IMR-90 (cell line): ENCODE data around the gene NBPF1. TPM values are rescaled to one million over a fixed set of nuclear protein-coding genes. Genes with fewer than 3 reads are reported as not detected.

Source experiments
- ATAC-seq: fragments of 200-7000 bp; cut with Tn5 transposase; 2 replicates; pipeline ENCODE4 v1.9.1; 2020; ENCODE audit warnings: low read depth, mild to moderate bottlenecking, moderate library complexity
- BruUV-seq: library from RNA; stranded (reverse); fragments of 400-500 nt; replicated peaks from 2 replicates; lab custom pipeline; 2021; lab: Mats Ljungman, UMichigan
- CTCF ChIA-PET: fragments of 300-600 bp; formaldehyde crosslinking; extraction: SDS; loops from one replicate; lab custom pipeline; 2021; ENCODE audit warnings: antibody characterized with exemption; lab: Yijun Ruan, JAX
- POLR2A ChIA-PET: fragments of 300-600 bp; sonication (Branson Sonifier 250); formaldehyde crosslinking; loops from one replicate; lab custom pipeline; 2022; ENCODE audit warnings: antibody characterized with exemption; ENCODE audit not compliant: unreplicated experiment; lab: Charles Lee
- DNase-seq: peaks from one replicate; pipeline ENCODE4 v3.0.0; 2013
- H2AFZ ChIP-seq: replicated peaks from 2 replicates; pipeline ENCODE3; 2013; ENCODE audit warnings: low read length, mild to moderate bottlenecking; ENCODE audit not compliant: poor library complexity
- H2AK5ac ChIP-seq: 2 replicates; pipeline ENCODE4 v1.6.1; 2013; ENCODE audit warnings: low read depth, low read length, inconsistent platforms
- H2AK9ac ChIP-seq: replicated peaks from 2 replicates; pipeline ENCODE3; 2013; ENCODE audit warnings: mild to moderate bottlenecking, low read depth, low read length, moderate library complexity; ENCODE audit not compliant: poor library complexity
- H2BK120ac ChIP-seq: 2 replicates; pipeline ENCODE4 v1.6.1; 2013; ENCODE audit warnings: low read depth, low read length, inconsistent platforms
- H2BK15ac ChIP-seq: 3 replicates; pipeline ENCODE4 v1.6.1; 2013; ENCODE audit warnings: low read depth, low read length, inconsistent platforms
- H2BK20ac ChIP-seq: 2 replicates; pipeline ENCODE4 v1.6.1; 2013; ENCODE audit warnings: low read depth, mild to moderate bottlenecking, inconsistent platforms, low read length, moderate library complexity
- H2BK5ac ChIP-seq: 2 replicates; pipeline ENCODE4 v1.6.1; 2013; ENCODE audit warnings: mild to moderate bottlenecking, low read depth, low read length, inconsistent platforms; ENCODE audit not compliant: poor library complexity, severe bottlenecking
- H3K14ac ChIP-seq: replicated peaks from 2 replicates; pipeline ENCODE4 v1.6.1; 2013; ENCODE audit warnings: low read depth, low read length, inconsistent platforms
- H3K18ac ChIP-seq: 2 replicates; pipeline ENCODE4 v1.6.1; 2013; ENCODE audit warnings: low read depth, low read length, control low read depth
- H3K23ac ChIP-seq: 2 replicates; pipeline ENCODE4 v1.6.1; 2013; ENCODE audit warnings: low read depth, low read length, inconsistent platforms
- H3K27ac ChIP-seq: 2 replicates; pipeline ENCODE4 v1.5.1; 2013; ENCODE audit warnings: mild to moderate bottlenecking, control low read depth, low read length; ENCODE audit not compliant: insufficient read depth
- H3K27me3 ChIP-seq: 2 replicates; pipeline ENCODE4 v1.6.1; 2013; ENCODE audit warnings: low read length; ENCODE audit not compliant: control insufficient read depth, insufficient read depth
- H3K36me3 ChIP-seq: 2 replicates; pipeline ENCODE4 v1.6.1; 2013; ENCODE audit warnings: low read length, mixed read lengths; ENCODE audit not compliant: control insufficient read depth, insufficient read depth
- H3K4ac ChIP-seq: 2 replicates; pipeline ENCODE4 v1.6.1; 2013; ENCODE audit warnings: low read depth, low read length, inconsistent platforms
- H3K4me1 ChIP-seq: 2 replicates; pipeline ENCODE4 v1.6.1; 2013; ENCODE audit warnings: low read length, mixed read lengths; ENCODE audit not compliant: control insufficient read depth, insufficient read depth
- H3K4me2 ChIP-seq: 2 replicates; pipeline ENCODE4 v1.6.1; 2013; ENCODE audit warnings: low read depth, mild to moderate bottlenecking, control low read depth, low read length, moderate library complexity
- H3K4me3 ChIP-seq: 2 replicates; pipeline ENCODE4 v1.5.1; 2013; ENCODE audit warnings: low read depth, mild to moderate bottlenecking, control low read depth, low read length, moderate library complexity; ENCODE audit not compliant: insufficient read depth
- H3K56ac ChIP-seq: 2 replicates; pipeline ENCODE4 v1.6.1; 2013; ENCODE audit warnings: low read length, inconsistent platforms; ENCODE audit not compliant: insufficient read depth; ENCODE audit errors: extremely low read depth
- H3K79me1 ChIP-seq, 2 experiments: 2 replicates each; pipeline ENCODE4 v1.6.1; 2013; ENCODE audit warnings: low read length in 2 of 2, inconsistent platforms in 1 of 2, low read depth in 1 of 2
- H3K9ac ChIP-seq: 2 replicates; pipeline ENCODE4 v1.6.1; 2013; ENCODE audit warnings: low read depth, low read length, control low read depth
- H3K9me1 ChIP-seq: 2 replicates; pipeline ENCODE4 v1.6.1; 2013; ENCODE audit warnings: low read length, inconsistent platforms; ENCODE audit not compliant: insufficient read depth
- H3K9me3 ChIP-seq: 2 replicates; pipeline ENCODE4 v1.6.1; 2013; ENCODE audit warnings: low read length; ENCODE audit not compliant: control insufficient read depth, insufficient read depth
- H4K20me1 ChIP-seq: 2 replicates; pipeline ENCODE4 v1.6.1; 2013; ENCODE audit warnings: low read length, inconsistent platforms; ENCODE audit not compliant: insufficient read depth
- H4K5ac ChIP-seq: 2 replicates; pipeline ENCODE4 v1.6.1; 2013; ENCODE audit warnings: mild to moderate bottlenecking, low read depth, low read length, control low read depth
- H4K8ac ChIP-seq, 2 experiments: 2 replicates each; pipeline ENCODE4 v1.6.1; 2013; ENCODE audit warnings: low read depth in 2 of 2, low read length in 2 of 2, control low read depth in 1 of 2, inconsistent platforms in 1 of 2
- H4K91ac ChIP-seq: 2 replicates; pipeline ENCODE4 v1.6.1; 2013; ENCODE audit warnings: low read depth, low read length, inconsistent platforms; ENCODE audit not compliant: insufficient read depth
- BHLHE40 ChIP-seq: fragments of 150-350 bp; IDR thresholded peaks from 2 replicates; pipeline ENCODE4 v1.6.1; 2016; ENCODE audit warnings: mild to moderate bottlenecking, low read depth, low read length
- CEBPB ChIP-seq: IDR thresholded peaks from 2 replicates; pipeline ENCODE4 v1.6.1; 2012; ENCODE audit warnings: low read depth, low read length, improper control_type of control experiment
- FOS ChIP-seq: fragments of 150-350 bp; IDR thresholded peaks from 2 replicates; pipeline ENCODE4 v1.6.1; 2016; ENCODE audit warnings: low read depth, low read length
- MAFK ChIP-seq: IDR thresholded peaks from 2 replicates; pipeline ENCODE4 v1.6.1; 2012; ENCODE audit warnings: low read depth, low read length, improper control_type of control experiment
- MAZ ChIP-seq: IDR thresholded peaks from 2 replicates; pipeline ENCODE4 v1.6.1; 2012; ENCODE audit warnings: low read depth, mild to moderate bottlenecking, low read length, improper control_type of control experiment, moderate library complexity, borderline replicate concordance
- NFE2L2 ChIP-seq: fragments of 150-350 bp; IDR thresholded peaks from 2 replicates; pipeline ENCODE4 v1.6.1; 2016; ENCODE audit warnings: low read depth, mild to moderate bottlenecking, low read length
- RAD21 ChIP-seq: IDR thresholded peaks from 2 replicates; pipeline ENCODE4 v1.6.1; 2012; ENCODE audit warnings: low read length, improper control_type of control experiment
- RCOR1 ChIP-seq: IDR thresholded peaks from 2 replicates; pipeline ENCODE4 v1.6.1; 2012; ENCODE audit warnings: mild to moderate bottlenecking, low read length, improper control_type of control experiment; ENCODE audit not compliant: insufficient replicate concordance
- SMC3 ChIP-seq: fragments of 150-350 bp; IDR thresholded peaks from 2 replicates; pipeline ENCODE4 v1.6.1; 2016; ENCODE audit warnings: low read depth, mild to moderate bottlenecking, antibody characterized with exemption, low read length, moderate library complexity
- WGBS, 2 experiments: methylation state at CpG; one replicate each; pipeline versions ENCODE4 v1.1.5 to v1.1.7; 2013; ENCODE audit warnings: missing lambda C conversion rate in 2 of 2; ENCODE audit not compliant: insufficient read length in 1 of 2; ENCODE audit errors: extremely low coverage in 2 of 2; 5-methylcytosine and 5-hydroxymethylcytosine counted together
- dilution Hi-C: fragments of 300-500 bp; cut with HindIII; formaldehyde crosslinking; loops from one replicate; pipeline ENCODE4 v1.14.3; 2018; ENCODE audit warnings: low sequenced_read_pairs; ENCODE audit not compliant: unreplicated experiment
- in situ Hi-C: fragments of 300-500 bp; cut with MboI; formaldehyde crosslinking; loops from 3 replicates; pipeline ENCODE4 v1.14.3; 2019; ENCODE audit warnings: low sequenced_read_pairs, inconsistent platforms, mixed read lengths
- intact Hi-C: fragments of 100-400 bp; cut with micrococcal nuclease; formaldehyde crosslinking; loops from 2 replicates; pipeline ENCODE4 v1.10.0; 2022
- polyA plus RNA-seq, 3 experiments: library from polyadenylated mRNA; depleted of rRNA; stranded (reverse); fragments of >200 nt; gene quantifications; 2 replicates each; pipeline ENCODE4 v1.2.3, GENCODE V29; 2012; ENCODE audit warnings: low replicate concordance in 1 of 3
- total RNA-seq: library from RNA; depleted of rRNA; stranded (reverse); fragments of >200 nt; gene quantifications from 2 replicates; pipeline ENCODE4 v1.2.3, GENCODE V29; 2012
- TF ChIP-seq, protein P1 (sequence below): fragments of 150-350 bp; IDR thresholded peaks from 2 replicates; pipeline ENCODE4 v1.6.1; 2016; ENCODE audit warnings: low read depth, mild to moderate bottlenecking, low read length, moderate library complexity, borderline replicate concordance

The NBPF1 gene
- total and polyA plus RNA-seq, 2 of the 4 experiments (the other 2 are of a cell fraction), result 18.8 to 25.3 TPM

DNA sequence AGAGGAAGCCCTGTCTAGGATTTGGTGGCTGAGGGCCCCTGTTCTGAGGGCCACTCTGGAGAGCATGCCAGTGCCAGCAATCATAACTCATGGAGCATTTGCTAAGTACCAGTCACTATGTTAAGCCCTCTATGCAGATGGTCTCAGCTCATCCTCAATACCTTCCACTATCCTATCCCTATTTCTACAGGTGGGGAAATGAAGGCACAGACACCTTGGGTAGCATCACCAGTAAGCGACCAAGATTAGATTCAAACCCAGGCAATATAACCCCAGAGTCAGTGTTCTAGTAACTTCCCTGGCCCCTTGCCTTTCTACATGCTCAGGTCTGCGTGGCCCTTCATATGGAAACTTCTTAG is 7.9 kb upstream of the NBPF1 start:
- H4K91ac ChIP-seq, result no peak overlapping the region
- no peaks in the 10 kb centered on the region for H3K9me3 ChIP-seq
- in situ Hi-C loops (loop anchor here (5.0 to 25.0 kb wide), 2 partner anchors 326 to 416 kb away; no protein-coding TSS in a partner anchor), intact Hi-C loops (no loop called here), dilution Hi-C loops (no loop called here)
- H3K79me1 ChIP-seq, result no peaks in the 10 kb centered on the region
- no peak overlapping the region for H3K14ac ChIP-seq
- no peak overlapping the region for H3K9ac ChIP-seq
- H2BK20ac ChIP-seq, result no peak overlapping the region
- no peak overlapping the region for H2BK15ac ChIP-seq
- 97% methylated on average over 2 of the region's 2 CpGs; no CpG with 5 or more reads in 1 of the 2 experiments for WGBS, 2 experiments
- H4K8ac ChIP-seq, result no peak overlapping the region
- peaks cover 23% of the 10 kb centered on the region for H3K36me3 ChIP-seq
- peaks cover 3% of the 10 kb centered on the region; the same call in 1 of the 2 replicates for H4K20me1 ChIP-seq
- no peak overlapping the region for H2BK5ac ChIP-seq
- no peak overlapping the region for H3K27ac ChIP-seq
- ChIA-PET POLR2A (interaction anchor here (1.0 kb wide), 1 partner anchor 9 kb away, joined by 5 read pairs; no protein-coding TSS in a partner anchor), CTCF (interaction anchor here (0.6 to 1.5 kb wide), 12 partner anchors 9 to 360 kb away, joined by 3 to 21 read pairs (median 4); partner anchors contain the start of gene NBPF1)
- no peaks in the 10 kb centered on the region for H3K4me1 ChIP-seq
- no peak overlapping the region for H3K56ac ChIP-seq
- no peak overlapping the region for H3K18ac ChIP-seq
- H2BK120ac ChIP-seq, result no peak overlapping the region
- H4K5ac ChIP-seq, result no peak overlapping the region
- no peaks in the 10 kb centered on the region for H3K9me1 ChIP-seq
- H3K4me2 ChIP-seq, result no peak overlapping the region
- no peak overlapping the region for H3K4me3 ChIP-seq
- DNase-seq, result no peak
- no TSS peak for BruUV-seq
- no peak overlapping the region for H2AK5ac ChIP-seq
- H3K27me3 ChIP-seq, result no peaks in the 10 kb centered on the region
- peak overlapping the region; percentile 0 for H2AK9ac ChIP-seq
- ATAC-seq, result no peak
- H2AFZ ChIP-seq, result no peak overlapping the region
- no peak overlapping the region for H3K4ac ChIP-seq
- TF ChIP-seq, protein P1, sequence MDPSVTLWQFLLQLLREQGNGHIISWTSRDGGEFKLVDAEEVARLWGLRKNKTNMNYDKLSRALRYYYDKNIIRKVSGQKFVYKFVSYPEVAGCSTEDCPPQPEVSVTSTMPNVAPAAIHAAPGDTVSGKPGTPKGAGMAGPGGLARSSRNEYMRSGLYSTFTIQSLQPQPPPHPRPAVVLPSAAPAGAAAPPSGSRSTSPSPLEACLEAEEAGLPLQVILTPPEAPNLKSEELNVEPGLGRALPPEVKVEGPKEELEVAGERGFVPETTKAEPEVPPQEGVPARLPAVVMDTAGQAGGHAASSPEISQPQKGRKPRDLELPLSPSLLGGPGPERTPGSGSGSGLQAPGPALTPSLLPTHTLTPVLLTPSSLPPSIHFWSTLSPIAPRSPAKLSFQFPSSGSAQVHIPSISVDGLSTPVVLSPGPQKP, result no peak
- TF ChIP-seq CEBPB, result no peak
- TF ChIP-seq NFE2L2, result no peak
- TF ChIP-seq MAZ, result no peak
- no peak for TF ChIP-seq RAD21
- no peak for TF ChIP-seq SMC3
- no peak for TF ChIP-seq BHLHE40
- TF ChIP-seq RCOR1, result no peak
- no peak for TF ChIP-seq FOS
- no peak for TF ChIP-seq MAFK
- no peak overlapping the region for H3K23ac ChIP-seq
